HEK293 (cell line): Measurements from ENCODE around the gene HSD17B8.
A peak's percentile ranks its signal among the peaks of the same experiment; 100 is the strongest.

Experiments used
- KLF1 ChIP-seq: fragments of 450-650 bp; formaldehyde crosslinking; IDR thresholded peaks from 2 replicates; pipeline ENCODE4 v1.5.1; 2016; ENCODE audit warnings: missing biosample characterization, missing genetic modification characterization
- KLF10 ChIP-seq: fragments of 450-650 bp; IDR thresholded peaks from 2 replicates; pipeline ENCODE4 v1.5.1; 2018; ENCODE audit warnings: missing biosample characterization, mild to moderate bottlenecking, missing genetic modification characterization
- MYNN ChIP-seq: fragments of 450-650 bp; formaldehyde crosslinking; IDR thresholded peaks from 2 replicates; pipeline ENCODE4 v1.5.1; 2016; ENCODE audit warnings: missing biosample characterization, missing genetic modification characterization, borderline replicate concordance
- SP3 ChIP-seq: fragments of 450-650 bp; formaldehyde crosslinking; IDR thresholded peaks from 2 replicates; pipeline ENCODE4 v1.5.1; 2016; ENCODE audit warnings: missing biosample characterization, missing genetic modification characterization
- ZBTB21 ChIP-seq: fragments of 450-650 bp; formaldehyde crosslinking; IDR thresholded peaks from 2 replicates; pipeline ENCODE4 v1.5.1; 2017; ENCODE audit warnings: missing biosample characterization, missing genetic modification characterization
- ZIC2 ChIP-seq: fragments of 450-650 bp; formaldehyde crosslinking; IDR thresholded peaks from 2 replicates; pipeline ENCODE4 v1.5.1; 2016; ENCODE audit warnings: missing biosample characterization, missing genetic modification characterization
- ZNF10 ChIP-seq: fragments of 450-650 bp; formaldehyde crosslinking; IDR thresholded peaks from 2 replicates; pipeline ENCODE4 v1.5.1; 2017; ENCODE audit warnings: missing biosample characterization, missing genetic modification characterization
- ZNF174 ChIP-seq: fragments of 450-650 bp; formaldehyde crosslinking; IDR thresholded peaks from 2 replicates; pipeline ENCODE4 v1.5.0; 2017; ENCODE audit warnings: missing biosample characterization, mild to moderate bottlenecking, missing genetic modification characterization
- ZNF19 ChIP-seq: fragments of 450-650 bp; formaldehyde crosslinking; IDR thresholded peaks from 2 replicates; pipeline ENCODE4; 2016; ENCODE audit warnings: missing biosample characterization, missing genetic modification characterization, low read depth
- ZNF335 ChIP-seq: fragments of 450-650 bp; formaldehyde crosslinking; conservative IDR thresholded peaks from 2 replicates; pipeline ENCODE4 v1.5.1; 2016; ENCODE audit warnings: missing biosample characterization, missing genetic modification characterization
- ZNF394 ChIP-seq: fragments of 450-650 bp; formaldehyde crosslinking; IDR thresholded peaks from 2 replicates; pipeline ENCODE4 v1.5.1; 2016; ENCODE audit warnings: missing biosample characterization, missing genetic modification characterization, mild to moderate bottlenecking, moderate library complexity, borderline replicate concordance
- ZNF433 ChIP-seq: fragments of 450-650 bp; formaldehyde crosslinking; IDR thresholded peaks from 2 replicates; pipeline ENCODE4 v1.5.1; 2016; ENCODE audit warnings: missing biosample characterization, missing genetic modification characterization, low read depth
- ZNF623 ChIP-seq: fragments of 450-650 bp; formaldehyde crosslinking; IDR thresholded peaks from 2 replicates; pipeline ENCODE4 v1.5.1; 2016; ENCODE audit warnings: missing biosample characterization, missing genetic modification characterization
- ZNF670 ChIP-seq: fragments of 450-650 bp; formaldehyde crosslinking; IDR thresholded peaks from 2 replicates; pipeline ENCODE4 v1.5.1; 2016; ENCODE audit warnings: missing biosample characterization, missing genetic modification characterization, low read depth
- ZNF76 ChIP-seq: fragments of 450-650 bp; formaldehyde crosslinking; IDR thresholded peaks from 2 replicates; pipeline ENCODE4; 2016; ENCODE audit warnings: low read depth, missing biosample characterization, missing genetic modification characterization, borderline replicate concordance
- ZSCAN23 ChIP-seq: fragments of 450-650 bp; formaldehyde crosslinking; IDR thresholded peaks from 2 replicates; pipeline ENCODE4 v1.5.1; 2016; ENCODE audit warnings: missing biosample characterization, missing genetic modification characterization
- ZSCAN30 ChIP-seq: fragments of 450-650 bp; IDR thresholded peaks from 2 replicates; pipeline ENCODE4 v1.5.1; 2018; ENCODE audit warnings: missing biosample characterization, mild to moderate bottlenecking, missing genetic modification characterization, moderate library complexity
- ZXDB ChIP-seq: fragments of 450-650 bp; formaldehyde crosslinking; IDR thresholded peaks from 2 replicates; pipeline ENCODE4 v1.5.1; 2016; ENCODE audit warnings: missing biosample characterization, missing genetic modification characterization
- TF ChIP-seq, protein P1 (sequence below): fragments of 450-650 bp; formaldehyde crosslinking; IDR thresholded peaks from 2 replicates; pipeline ENCODE4 v1.5.1; 2016; ENCODE audit warnings: missing biosample characterization, missing genetic modification characterization
- TF ChIP-seq, protein P2 (sequence below): fragments of 450-650 bp; formaldehyde crosslinking; IDR thresholded peaks from 2 replicates; pipeline ENCODE4 v1.5.1; 2016; ENCODE audit warnings: missing biosample characterization, missing genetic modification characterization
- TF ChIP-seq, protein P3 (sequence below): fragments of 450-650 bp; formaldehyde crosslinking; IDR thresholded peaks from 2 replicates; pipeline ENCODE4 v1.5.1; 2017; ENCODE audit warnings: missing biosample characterization, missing genetic modification characterization
- TF ChIP-seq, protein P4 (sequence below): fragments of 450-650 bp; formaldehyde crosslinking; IDR thresholded peaks from 2 replicates; pipeline ENCODE4 v1.5.1; 2016; ENCODE audit warnings: missing biosample characterization, missing genetic modification characterization
- TF ChIP-seq, protein P5 (sequence below): fragments of 450-650 bp; formaldehyde crosslinking; IDR thresholded peaks from 2 replicates; pipeline ENCODE4 v1.5.1; 2016; ENCODE audit warnings: missing biosample characterization, missing genetic modification characterization

Gene HSD17B8

DNA sequence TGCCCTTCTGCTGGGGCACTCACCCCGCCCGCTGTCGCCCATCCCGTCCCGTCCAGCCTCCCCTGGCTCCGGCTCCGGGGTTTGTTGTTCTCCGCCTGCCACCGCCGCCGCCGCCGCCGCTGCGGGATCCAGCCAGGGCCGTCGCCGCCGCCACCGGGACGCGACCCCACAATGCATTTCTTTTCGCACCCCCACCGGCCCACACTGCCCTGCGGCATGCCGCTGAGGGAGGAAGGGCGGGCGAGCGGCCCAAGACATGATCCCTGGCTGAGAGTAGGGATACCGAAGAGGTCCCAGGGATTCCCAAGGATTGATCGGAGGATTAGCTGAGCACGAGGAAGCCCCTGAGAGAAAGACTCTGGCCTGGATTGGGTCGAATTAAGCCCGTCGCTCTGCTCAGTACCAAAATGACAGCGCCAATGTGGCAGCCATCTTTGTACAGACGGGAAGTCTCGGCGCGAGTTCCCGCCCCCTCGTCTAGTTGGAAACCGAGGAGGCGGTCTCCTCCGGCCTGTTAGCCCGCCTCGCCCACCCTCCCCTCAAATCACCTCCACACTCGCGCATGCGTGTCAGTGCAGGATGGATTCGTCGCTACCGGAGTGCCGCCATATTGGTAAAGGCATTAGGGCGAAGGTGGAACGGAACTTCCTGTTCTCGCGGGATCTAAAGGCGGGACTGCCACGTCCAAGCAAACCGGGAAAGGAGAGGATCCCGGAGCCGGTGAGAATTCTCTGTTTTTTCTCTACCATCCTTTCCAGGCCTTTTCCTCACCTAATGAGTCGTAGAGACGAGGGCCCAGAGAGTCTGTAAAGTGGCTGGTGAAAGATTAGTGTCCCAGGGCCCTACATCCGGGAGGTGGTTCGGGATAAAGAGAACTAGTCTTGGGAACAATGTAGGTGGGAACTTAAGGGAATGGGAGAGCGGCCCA, 4.0 kb upstream of the HSD17B8 start, which contains the start of the genes RXRB and SLC39A7 (continued):
- TF ChIP-seq, protein P1, sequence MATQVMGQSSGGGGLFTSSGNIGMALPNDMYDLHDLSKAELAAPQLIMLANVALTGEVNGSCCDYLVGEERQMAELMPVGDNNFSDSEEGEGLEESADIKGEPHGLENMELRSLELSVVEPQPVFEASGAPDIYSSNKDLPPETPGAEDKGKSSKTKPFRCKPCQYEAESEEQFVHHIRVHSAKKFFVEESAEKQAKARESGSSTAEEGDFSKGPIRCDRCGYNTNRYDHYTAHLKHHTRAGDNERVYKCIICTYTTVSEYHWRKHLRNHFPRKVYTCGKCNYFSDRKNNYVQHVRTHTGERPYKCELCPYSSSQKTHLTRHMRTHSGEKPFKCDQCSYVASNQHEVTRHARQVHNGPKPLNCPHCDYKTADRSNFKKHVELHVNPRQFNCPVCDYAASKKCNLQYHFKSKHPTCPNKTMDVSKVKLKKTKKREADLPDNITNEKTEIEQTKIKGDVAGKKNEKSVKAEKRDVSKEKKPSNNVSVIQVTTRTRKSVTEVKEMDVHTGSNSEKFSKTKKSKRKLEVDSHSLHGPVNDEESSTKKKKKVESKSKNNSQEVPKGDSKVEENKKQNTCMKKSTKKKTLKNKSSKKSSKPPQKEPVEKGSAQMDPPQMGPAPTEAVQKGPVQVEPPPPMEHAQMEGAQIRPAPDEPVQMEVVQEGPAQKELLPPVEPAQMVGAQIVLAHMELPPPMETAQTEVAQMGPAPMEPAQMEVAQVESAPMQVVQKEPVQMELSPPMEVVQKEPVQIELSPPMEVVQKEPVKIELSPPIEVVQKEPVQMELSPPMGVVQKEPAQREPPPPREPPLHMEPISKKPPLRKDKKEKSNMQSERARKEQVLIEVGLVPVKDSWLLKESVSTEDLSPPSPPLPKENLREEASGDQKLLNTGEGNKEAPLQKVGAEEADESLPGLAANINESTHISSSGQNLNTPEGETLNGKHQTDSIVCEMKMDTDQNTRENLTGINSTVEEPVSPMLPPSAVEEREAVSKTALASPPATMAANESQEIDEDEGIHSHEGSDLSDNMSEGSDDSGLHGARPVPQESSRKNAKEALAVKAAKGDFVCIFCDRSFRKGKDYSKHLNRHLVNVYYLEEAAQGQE (tag by site-specific recombination): peak; percentile 69
- peak; percentile 73; the same call in 1 of the 2 replicates for TF ChIP-seq ZSCAN30 (tag by site-specific recombination)
- TF ChIP-seq ZNF433 (tag by site-specific recombination): no peak
- peak; percentile 40; the same call in 1 of the 2 replicates for TF ChIP-seq ZBTB21 (tag by site-specific recombination)
- TF ChIP-seq ZNF10: no peak
- TF ChIP-seq ZIC2: peak; percentile 61
- TF ChIP-seq ZNF335 (tag by site-specific recombination): peak; percentile 74
- TF ChIP-seq ZSCAN23 (tag by site-specific recombination): no peak
- TF ChIP-seq ZNF174: no peak
- TF ChIP-seq, protein P2, sequence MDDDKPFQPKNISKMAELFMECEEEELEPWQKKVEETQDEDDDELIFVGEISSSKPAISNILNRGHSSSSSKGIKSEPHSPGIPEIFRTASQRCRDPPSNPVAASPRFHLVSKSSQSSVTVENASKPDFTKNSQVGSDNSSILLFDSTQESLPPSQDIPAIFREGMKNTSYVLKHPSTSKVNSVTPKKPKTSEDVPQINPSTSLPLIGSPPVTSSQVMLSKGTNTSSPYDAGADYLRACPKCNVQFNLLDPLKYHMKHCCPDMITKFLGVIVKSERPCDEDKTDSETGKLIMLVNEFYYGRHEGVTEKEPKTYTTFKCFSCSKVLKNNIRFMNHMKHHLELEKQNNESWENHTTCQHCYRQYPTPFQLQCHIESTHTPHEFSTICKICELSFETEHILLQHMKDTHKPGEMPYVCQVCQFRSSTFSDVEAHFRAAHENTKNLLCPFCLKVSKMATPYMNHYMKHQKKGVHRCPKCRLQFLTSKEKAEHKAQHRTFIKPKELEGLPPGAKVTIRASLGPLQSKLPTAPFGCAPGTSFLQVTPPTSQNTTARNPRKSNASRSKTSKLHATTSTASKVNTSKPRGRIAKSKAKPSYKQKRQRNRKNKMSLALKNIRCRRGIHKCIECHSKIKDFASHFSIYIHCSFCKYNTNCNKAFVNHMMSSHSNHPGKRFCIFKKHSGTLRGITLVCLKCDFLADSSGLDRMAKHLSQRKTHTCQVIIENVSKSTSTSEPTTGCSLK: no peak
- TF ChIP-seq, protein P3, sequence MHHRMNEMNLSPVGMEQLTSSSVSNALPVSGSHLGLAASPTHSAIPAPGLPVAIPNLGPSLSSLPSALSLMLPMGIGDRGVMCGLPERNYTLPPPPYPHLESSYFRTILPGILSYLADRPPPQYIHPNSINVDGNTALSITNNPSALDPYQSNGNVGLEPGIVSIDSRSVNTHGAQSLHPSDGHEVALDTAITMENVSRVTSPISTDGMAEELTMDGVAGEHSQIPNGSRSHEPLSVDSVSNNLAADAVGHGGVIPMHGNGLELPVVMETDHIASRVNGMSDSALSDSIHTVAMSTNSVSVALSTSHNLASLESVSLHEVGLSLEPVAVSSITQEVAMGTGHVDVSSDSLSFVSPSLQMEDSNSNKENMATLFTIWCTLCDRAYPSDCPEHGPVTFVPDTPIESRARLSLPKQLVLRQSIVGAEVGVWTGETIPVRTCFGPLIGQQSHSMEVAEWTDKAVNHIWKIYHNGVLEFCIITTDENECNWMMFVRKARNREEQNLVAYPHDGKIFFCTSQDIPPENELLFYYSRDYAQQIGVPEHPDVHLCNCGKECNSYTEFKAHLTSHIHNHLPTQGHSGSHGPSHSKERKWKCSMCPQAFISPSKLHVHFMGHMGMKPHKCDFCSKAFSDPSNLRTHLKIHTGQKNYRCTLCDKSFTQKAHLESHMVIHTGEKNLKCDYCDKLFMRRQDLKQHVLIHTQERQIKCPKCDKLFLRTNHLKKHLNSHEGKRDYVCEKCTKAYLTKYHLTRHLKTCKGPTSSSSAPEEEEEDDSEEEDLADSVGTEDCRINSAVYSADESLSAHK (tag by site-specific recombination): peak; percentile 0; the same call in 1 of the 2 replicates
- TF ChIP-seq MYNN (tag by site-specific recombination): no peak
- TF ChIP-seq ZXDB (tag by site-specific recombination): peak; percentile 82
- TF ChIP-seq, protein P4, sequence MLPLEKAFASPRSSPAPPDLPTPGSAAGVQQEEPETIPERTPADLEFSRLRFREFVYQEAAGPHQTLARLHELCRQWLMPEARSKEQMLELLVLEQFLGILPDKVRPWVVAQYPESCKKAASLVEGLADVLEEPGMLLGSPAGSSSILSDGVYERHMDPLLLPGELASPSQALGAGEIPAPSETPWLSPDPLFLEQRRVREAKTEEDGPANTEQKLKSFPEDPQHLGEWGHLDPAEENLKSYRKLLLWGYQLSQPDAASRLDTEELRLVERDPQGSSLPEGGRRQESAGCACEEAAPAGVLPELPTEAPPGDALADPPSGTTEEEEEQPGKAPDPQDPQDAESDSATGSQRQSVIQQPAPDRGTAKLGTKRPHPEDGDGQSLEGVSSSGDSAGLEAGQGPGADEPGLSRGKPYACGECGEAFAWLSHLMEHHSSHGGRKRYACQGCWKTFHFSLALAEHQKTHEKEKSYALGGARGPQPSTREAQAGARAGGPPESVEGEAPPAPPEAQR (tag by site-specific recombination): 0 out of 2 replicates have a peak, but pooled peaks have one; percentile 18
- TF ChIP-seq ZNF394 (tag by site-specific recombination): peak; percentile 80; the same call in 1 of the 2 replicates
- TF ChIP-seq, protein P5, sequence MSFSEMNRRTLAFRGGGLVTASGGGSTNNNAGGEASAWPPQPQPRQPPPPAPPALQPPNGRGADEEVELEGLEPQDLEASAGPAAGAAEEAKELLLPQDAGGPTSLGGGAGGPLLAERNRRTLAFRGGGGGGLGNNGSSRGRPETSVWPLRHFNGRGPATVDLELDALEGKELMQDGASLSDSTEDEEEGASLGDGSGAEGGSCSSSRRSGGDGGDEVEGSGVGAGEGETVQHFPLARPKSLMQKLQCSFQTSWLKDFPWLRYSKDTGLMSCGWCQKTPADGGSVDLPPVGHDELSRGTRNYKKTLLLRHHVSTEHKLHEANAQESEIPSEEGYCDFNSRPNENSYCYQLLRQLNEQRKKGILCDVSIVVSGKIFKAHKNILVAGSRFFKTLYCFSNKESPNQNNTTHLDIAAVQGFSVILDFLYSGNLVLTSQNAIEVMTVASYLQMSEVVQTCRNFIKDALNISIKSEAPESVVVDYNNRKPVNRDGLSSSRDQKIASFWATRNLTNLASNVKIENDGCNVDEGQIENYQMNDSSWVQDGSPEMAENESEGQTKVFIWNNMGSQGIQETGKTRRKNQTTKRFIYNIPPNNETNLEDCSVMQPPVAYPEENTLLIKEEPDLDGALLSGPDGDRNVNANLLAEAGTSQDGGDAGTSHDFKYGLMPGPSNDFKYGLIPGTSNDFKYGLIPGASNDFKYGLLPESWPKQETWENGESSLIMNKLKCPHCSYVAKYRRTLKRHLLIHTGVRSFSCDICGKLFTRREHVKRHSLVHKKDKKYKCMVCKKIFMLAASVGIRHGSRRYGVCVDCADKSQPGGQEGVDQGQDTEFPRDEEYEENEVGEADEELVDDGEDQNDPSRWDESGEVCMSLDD (tag by site-specific recombination): peak; percentile 70
- TF ChIP-seq KLF10: peak; percentile 72; the same call in 1 of the 2 replicates
- TF ChIP-seq ZNF670 (tag by site-specific recombination): no peak
- TF ChIP-seq ZNF76 (tag by site-specific recombination): peak; percentile 99
- no peak for TF ChIP-seq ZNF623
- TF ChIP-seq KLF1: peak; percentile 55; the same call in 1 of the 2 replicates
- no peak for TF ChIP-seq ZNF19 (tag by site-specific recombination)
- peak; percentile 88 for TF ChIP-seq SP3 (tag by site-specific recombination)
